Activated CD8-positive, alpha-beta memory T cell treated with anti-CD3 and anti-CD28 coated beads for 48 hours (primary cell): Measurements from ENCODE around the gene LMNTD2.
A peak's percentile ranks its signal among the peaks of the same experiment; 100 is the strongest.

ENCODE experiments used
- DNase-seq, 3 experiments: peaks; one replicate each; pipeline ENCODE4 v3.0.0-alpha.2; 2020; ENCODE audit warnings: low read depth in 2 of 3, low spot score in 2 of 3

Gene LMNTD2, protein sequence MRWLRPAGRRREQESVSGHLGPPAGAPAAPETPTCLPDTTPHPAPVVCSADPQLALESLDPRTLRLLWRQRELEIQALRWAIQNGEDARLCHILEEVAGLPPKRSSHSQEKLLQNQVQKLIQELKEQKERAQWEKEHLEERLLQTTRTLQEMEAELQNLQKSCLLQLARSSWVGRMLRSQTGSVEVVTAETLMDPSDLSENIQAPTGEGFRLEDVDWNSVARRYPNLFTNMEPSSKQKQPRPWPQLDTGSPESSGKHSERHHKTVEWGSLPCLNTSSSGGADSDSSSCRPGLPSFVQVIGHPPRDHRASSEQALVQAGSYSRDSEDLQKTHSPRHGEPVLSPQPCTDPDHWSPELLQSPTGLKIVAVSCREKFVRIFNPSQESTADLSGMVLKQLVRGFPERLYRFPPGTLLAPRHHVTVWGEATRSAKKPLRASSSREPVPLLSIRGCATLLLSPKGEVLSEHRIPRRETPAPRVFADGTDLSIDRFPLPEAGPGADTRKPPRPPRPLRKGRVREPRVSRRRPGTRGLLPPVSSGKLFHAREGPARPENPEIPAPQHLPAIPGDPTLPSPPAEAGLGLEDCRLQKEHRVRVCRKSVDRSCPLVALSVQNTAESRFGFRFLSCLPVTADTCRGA

GRCh38 chr11:560305-561147, at the start of gene LMNTD2, which contains the start of gene RASSF7:
Gene LMNTD2, minus strand, starts transcription at chr11:560738. Its CDS starts 22 bp downstream, at chr11:560716.
Gene RASSF7, plus strand, starts transcription at chr11:560970. Its CDS starts 799 bp downstream, at chr11:561769.
- DNase-seq: peak; percentile 85 to 93 (median 93)

- DNase-seq: no peak
These were observed 48.8 kb upstream of the LMNTD2 start for GRCh38 chr11:609341-609811.

DNA sequence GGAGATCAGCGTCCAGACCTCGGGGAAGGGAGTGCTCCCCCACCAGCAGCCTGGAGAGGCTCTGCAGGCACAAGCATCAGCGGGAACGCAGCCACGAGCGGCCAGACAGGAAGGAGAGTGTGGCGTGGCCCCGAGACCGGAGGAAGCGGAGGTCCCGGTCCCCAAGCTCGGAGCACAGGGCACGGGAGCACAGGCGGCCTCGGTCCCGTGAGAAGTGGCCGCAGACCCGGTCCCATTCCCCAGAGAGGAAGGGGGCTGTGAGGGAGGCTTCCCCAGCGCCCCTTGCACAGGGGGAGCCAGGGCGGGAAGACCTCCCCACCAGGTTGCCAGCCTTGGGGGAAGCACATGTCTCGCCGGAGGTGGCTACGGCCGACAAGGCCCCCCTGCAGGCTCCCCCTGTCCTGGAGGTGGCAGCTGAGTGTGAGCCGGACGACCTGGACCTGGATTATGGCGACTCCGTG, 48.3 kb upstream of the LMNTD2 start:
- DNase-seq: no peak

GRCh38 chr11:607971-608659, 47.6 kb upstream of the LMNTD2 start:
- DNase-seq: no peak

- no peak for DNase-seq
These were observed 46.7 kb upstream of the LMNTD2 start for GRCh38 chr11:607020-607780.

GRCh38 chr11:606245-606644, 45.7 kb upstream of the LMNTD2 start:
- DNase-seq: no peak

- no peak for DNase-seq
These were observed 45.0 kb upstream of the LMNTD2 start for GRCh38 chr11:605286-606129.

GRCh38 chr11:603154-603553, 42.6 kb upstream of the LMNTD2 start:
- no peak for DNase-seq

DNA sequence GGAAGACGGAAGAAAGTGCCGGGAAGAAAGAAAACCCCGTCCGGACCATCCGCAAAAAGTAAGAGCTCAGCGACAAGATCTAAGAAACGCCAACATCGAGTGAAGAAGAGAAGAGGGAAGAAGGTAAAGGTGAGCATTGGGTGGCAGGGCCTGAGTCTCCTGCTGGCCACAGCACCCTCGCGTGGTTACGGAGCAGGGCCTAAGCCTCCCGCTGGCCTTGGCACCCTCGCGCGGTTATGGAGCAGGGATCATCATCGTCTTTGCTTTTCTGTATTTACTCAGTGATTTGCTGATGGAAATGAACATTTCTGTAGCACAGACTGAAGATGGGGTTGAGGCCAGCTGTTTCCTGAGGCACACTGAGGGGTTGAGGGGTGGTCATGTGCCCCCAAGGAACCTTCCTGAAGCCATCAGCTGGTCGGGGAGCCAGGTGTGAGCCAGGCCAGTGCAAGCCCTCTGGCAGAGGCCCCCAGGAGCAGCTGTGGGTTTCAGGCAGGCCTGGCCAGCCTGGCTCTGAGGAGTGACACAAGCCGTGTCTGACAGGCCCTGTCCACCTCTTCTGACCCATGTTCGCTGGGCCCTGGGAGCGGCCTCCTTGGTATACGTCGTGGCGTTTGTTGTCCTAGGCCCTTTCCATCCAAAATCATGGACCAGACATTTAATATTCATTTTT, 41.2 kb upstream of the LMNTD2 start:
- DNase-seq: no peak

DNA sequence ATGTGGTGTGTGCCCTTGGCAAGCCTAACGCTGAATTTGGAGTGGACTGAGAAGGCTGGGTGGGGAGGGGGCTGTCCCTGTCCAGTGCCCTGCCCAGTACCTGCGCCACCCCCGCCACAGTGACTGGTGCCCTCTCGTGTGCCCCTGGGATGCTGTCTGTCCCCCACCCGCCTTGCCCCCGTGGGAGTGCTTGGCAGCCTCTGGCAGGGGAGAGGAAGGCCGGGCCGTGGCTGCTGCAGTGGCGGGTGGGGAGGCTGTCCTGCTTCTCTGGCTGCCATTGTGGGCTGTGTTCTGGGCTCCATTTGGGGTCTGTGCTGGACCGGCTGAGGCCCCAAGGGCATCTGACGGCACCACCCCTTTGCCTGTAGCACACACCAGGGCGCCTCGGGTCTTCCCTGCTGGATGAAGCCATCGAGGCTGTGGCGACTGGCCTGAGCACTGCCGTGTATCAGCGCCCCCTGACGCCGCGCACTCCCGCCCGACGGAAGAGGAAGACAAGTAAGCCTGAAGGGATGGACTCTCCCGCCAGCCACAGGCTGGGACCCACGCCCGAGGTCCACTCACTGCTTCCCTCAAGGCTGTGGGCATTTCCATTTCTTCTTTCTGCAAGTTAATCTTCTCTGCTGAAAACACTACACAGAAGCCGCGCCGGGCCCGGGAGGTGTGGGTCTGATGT, 37.6 kb upstream of the LMNTD2 start:
- DNase-seq: no peak

- no peak for DNase-seq
These were observed 36.7 kb upstream of the LMNTD2 start for GRCh38 chr11:597166-597725.

GRCh38 chr11:596374-596773, 35.8 kb upstream of the LMNTD2 start:
- DNase-seq: no peak

- DNase-seq: no peak
These were observed 34.9 kb upstream of the LMNTD2 start for GRCh38 chr11:595400-595799.

DNA sequence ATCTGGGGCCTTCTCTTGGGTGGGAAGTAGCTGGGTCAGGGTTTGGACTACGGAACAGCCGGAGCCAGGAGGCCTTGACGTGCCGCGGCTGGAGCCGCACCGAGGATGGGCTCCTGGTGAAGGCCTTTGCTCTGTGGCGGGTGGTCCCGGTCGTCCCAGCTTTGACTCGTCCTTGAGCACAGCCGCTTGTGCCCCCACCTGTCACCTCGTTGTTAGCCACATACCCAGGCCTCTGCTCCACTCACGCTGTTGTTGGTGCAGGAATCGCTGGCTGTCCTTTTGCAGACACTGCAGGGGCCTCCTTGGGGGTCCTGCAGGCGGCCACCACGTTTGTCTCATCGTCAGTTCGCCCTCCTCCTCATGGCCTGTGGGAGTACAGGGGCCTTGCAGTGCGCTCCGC, 32.8 kb upstream of the LMNTD2 start:
- no peak for DNase-seq

DNA sequence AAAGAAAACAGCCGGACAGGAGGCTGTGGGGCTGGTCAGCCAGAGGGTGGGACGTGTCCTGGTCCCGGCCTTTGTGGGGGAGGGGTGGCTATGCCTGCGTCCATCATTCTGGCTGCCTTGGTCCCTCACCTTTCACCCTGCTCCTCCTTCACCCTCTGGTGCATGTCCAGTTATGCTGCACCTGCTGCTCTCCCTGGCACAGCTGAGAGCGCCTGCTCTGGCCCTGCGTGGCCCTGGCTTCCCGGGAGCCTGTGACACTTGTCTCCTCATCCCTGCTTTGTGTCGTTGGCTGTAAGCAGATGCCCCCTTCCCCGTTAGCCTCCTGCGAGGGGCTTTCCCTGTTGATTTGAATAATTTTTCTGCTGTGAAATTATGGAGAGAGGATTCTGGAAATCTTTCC, 32.4 kb upstream of the LMNTD2 start:
- DNase-seq: no peak

- DNase-seq: no peak
These were observed 32.0 kb upstream of the LMNTD2 start for GRCh38 chr11:592501-592900.

GRCh38 chr11:590997-591396, 30.5 kb upstream of the LMNTD2 start:
- no peak for DNase-seq

DNA sequence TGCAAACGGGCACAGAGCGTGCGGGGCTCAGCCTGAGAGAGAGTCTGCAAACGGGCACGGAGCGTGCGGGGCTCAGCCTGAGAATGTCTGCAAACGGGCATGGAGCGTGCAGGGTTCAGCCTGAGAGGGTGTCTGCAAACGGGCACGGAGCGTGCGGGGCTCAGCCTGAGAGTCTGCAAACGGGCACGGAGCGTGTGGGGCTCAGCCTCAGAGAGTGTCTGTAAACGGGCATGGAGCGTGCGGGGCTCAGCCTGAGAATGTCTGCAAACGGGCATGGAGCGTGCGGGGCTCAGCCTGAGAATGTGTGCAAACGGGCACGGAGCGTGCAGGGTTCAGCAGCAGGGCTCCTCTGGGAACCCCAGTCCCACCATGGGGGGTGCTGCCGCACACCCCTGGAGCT, 29.3 kb upstream of the LMNTD2 start:
- DNase-seq: no peak
